Mesothelial cell of epicardium (in vitro differentiated cells): ENCODE measurements around the gene HOMER2. TPM values are rescaled to one million over a fixed set of nuclear protein-coding genes. Genes with fewer than 3 reads are reported as not detected.

ENCODE experiments used
- DNase-seq, 2 experiments: peaks; one replicate each; pipeline ENCODE4 v3.0.0; 2021; ENCODE audit warnings: low spot score in 2 of 2; ENCODE audit not compliant: unreplicated experiment in 2 of 2
- H3K27ac Mint-ChIP-seq: 2 replicates; pipeline ENCODE4 v1.8.0; 2021; ENCODE audit warnings: mixed read lengths
- H3K27me3 Mint-ChIP-seq: 2 replicates; pipeline ENCODE4 v1.8.0; 2021; ENCODE audit warnings: low read depth, mixed read lengths
- H3K36me3 Mint-ChIP-seq: 2 replicates; pipeline ENCODE4 v1.8.0; 2021; ENCODE audit warnings: mixed read lengths
- H3K4me1 Mint-ChIP-seq: 2 replicates; pipeline ENCODE4 v1.8.0; 2021; ENCODE audit warnings: mixed read lengths
- H3K4me3 Mint-ChIP-seq: 2 replicates; pipeline ENCODE4 v1.8.0; 2021; ENCODE audit warnings: mild to moderate bottlenecking, moderate library complexity, mixed read lengths
- H3K9me3 Mint-ChIP-seq: 2 replicates; pipeline ENCODE4 v1.8.0; 2021; ENCODE audit warnings: mixed read lengths
- total RNA-seq: library from RNA; stranded (reverse); gene quantifications from 3 replicates; pipeline ENCODE4 v1.2.1, GENCODE V29; 2021
- TF ChIP-seq, protein P1 (sequence below): fragments of 200-600 bp; sonication (generic); IDR thresholded peaks from one replicate; pipeline ENCODE4 v1.5.0; 2021; ENCODE audit warnings: antibody characterized with exemption; ENCODE audit not compliant: unreplicated experiment

Gene HOMER2
- total RNA-seq, 1 donor from 2014 or later = 15.9 TPM

DNA sequence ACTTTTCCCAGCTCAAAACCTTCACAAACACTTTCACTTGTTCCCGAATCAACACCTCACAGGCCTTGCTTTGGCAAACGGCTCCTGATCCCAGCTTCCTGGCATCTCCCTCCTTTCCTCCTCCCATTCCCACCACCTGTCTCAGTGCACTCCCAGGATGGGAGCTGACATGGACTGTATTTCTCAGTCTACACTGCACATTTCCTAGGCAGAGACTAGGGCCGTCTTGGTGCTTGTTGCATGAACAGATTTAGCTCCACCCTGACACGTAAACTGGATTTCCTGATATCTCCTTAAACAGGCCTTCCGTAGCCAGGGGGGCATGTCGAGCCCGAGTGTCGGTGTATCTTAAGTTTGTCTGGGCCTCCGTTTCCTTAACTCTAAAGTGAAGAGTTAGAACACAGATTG, 143.9 kb downstream of the HOMER2 start:
- Mint-ChIP-seq H3K27me3 (peaks cover 1% of the 10 kb centered on the region), H3K9me3 (no peaks in the 10 kb centered on the region), H3K36me3 (no peaks in the 10 kb centered on the region), H3K4me3 (no peak overlapping the region), H3K4me1 (peaks cover 26% of the 10 kb centered on the region), H3K27ac (peak overlapping the region; percentile 90)
- TF ChIP-seq, protein P1, sequence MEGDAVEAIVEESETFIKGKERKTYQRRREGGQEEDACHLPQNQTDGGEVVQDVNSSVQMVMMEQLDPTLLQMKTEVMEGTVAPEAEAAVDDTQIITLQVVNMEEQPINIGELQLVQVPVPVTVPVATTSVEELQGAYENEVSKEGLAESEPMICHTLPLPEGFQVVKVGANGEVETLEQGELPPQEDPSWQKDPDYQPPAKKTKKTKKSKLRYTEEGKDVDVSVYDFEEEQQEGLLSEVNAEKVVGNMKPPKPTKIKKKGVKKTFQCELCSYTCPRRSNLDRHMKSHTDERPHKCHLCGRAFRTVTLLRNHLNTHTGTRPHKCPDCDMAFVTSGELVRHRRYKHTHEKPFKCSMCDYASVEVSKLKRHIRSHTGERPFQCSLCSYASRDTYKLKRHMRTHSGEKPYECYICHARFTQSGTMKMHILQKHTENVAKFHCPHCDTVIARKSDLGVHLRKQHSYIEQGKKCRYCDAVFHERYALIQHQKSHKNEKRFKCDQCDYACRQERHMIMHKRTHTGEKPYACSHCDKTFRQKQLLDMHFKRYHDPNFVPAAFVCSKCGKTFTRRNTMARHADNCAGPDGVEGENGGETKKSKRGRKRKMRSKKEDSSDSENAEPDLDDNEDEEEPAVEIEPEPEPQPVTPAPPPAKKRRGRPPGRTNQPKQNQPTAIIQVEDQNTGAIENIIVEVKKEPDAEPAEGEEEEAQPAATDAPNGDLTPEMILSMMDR = no peak
- DNase-seq = no peak

DNA sequence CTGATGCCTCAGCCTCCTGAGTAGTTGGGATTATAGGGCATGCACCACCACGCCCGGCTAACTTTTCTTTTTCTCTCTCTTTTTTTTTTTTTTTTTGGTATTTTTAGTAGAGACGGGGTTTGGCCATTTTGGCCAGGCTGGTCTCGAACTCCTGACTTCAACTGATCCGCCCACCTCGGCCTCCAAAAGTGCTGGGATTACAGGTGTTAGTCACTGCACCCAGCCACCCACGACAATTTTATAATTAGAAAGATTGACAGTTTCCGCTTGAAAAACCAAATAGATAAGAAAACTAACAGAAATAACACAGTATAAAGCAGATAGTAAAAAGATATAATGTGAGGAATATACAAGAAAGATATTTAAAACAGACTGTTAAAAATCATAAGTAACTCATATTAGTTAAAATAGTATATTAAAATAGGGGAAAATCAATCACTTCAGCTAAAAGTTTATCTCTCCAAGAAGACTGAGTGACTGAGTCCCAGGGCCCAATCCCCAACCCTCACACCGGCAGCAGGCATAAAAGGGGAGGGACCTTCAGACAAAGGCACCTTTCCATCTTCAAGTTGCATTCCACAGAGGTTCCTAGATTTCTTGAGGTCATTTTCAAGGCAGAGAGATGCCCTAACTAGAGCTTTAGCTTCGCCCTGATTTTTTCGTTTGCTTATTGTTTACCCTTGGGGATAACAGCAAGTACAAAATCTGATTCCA, 144.4 kb downstream of the HOMER2 start:
- Mint-ChIP-seq H3K27ac (no peak overlapping the region), H3K4me1 (peaks cover 26% of the 10 kb centered on the region), H3K36me3 (no peaks in the 10 kb centered on the region), H3K27me3 (peaks cover 7% of the 10 kb centered on the region), H3K4me3 (no peak overlapping the region), H3K9me3 (no peaks in the 10 kb centered on the region)
- TF ChIP-seq, protein P1 = no peak
- no peak for DNase-seq

DNA sequence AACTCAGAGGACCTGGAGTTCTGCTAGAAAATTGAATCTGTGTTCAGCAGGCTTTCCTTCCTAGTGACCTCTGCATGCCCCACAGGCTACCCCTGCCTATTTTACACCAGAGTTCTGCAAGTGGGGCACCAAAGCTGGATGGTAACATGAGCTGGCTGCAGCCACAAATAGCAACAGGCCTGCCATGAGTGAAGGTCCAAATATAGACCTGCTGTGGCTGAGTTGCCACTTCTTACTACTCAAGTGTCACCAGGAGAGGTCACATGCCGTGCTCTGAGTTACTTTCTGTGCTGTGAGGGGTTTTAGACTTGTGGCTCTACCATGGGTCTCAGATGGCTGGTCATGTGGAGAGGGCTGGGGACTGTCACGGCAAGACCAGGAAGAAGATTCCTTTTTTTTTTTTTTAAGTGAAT, 146.5 kb downstream of the HOMER2 start, which contains the start of gene FSD2:
FSD2 (minus strand) TSS at position 76 of the 413 bp plus-strand sequence. CDS start 18,679 bp downstream, outside the sequence.
- TF ChIP-seq, protein P1 = no peak
- Mint-ChIP-seq H3K4me1 (peaks cover 14% of the 10 kb centered on the region), H3K9me3 (no peaks in the 10 kb centered on the region), H3K36me3 (no peaks in the 10 kb centered on the region), H3K27ac (no peak within 1 kb of the TSS), H3K4me3 (no peak within 1 kb of the TSS), H3K27me3 (peaks cover 23% of the 10 kb centered on the region)
- DNase-seq = no peak

DNA sequence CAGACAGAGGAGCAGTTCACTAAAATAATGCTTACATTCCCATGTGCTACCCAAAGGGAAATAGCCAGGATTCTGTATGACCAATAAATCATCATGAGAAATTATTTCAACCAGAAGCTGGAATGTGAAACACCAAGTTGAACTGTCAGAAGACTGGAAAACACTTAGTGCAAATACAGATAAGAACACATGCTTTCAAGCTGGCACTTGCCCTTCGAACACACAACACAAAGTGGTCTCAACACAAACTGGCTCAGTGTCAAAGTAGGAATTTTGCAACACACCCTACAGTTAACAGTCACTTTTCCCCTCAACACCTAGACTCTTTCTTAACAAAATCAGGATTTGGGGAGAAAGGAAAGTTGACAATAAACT, 148.0 kb downstream of the HOMER2 start:
- H3K9me3 Mint-ChIP-seq = no peaks in the 10 kb centered on the region
- H3K36me3 Mint-ChIP-seq = no peaks in the 10 kb centered on the region
- no peak overlapping the region for H3K27ac Mint-ChIP-seq
- TF ChIP-seq, protein P1 = no peak
- DNase-seq = no peak
- H3K4me1 Mint-ChIP-seq = peaks cover 11% of the 10 kb centered on the region
- H3K4me3 Mint-ChIP-seq = no peak overlapping the region
- H3K27me3 Mint-ChIP-seq = peaks cover 35% of the 10 kb centered on the region

DNA sequence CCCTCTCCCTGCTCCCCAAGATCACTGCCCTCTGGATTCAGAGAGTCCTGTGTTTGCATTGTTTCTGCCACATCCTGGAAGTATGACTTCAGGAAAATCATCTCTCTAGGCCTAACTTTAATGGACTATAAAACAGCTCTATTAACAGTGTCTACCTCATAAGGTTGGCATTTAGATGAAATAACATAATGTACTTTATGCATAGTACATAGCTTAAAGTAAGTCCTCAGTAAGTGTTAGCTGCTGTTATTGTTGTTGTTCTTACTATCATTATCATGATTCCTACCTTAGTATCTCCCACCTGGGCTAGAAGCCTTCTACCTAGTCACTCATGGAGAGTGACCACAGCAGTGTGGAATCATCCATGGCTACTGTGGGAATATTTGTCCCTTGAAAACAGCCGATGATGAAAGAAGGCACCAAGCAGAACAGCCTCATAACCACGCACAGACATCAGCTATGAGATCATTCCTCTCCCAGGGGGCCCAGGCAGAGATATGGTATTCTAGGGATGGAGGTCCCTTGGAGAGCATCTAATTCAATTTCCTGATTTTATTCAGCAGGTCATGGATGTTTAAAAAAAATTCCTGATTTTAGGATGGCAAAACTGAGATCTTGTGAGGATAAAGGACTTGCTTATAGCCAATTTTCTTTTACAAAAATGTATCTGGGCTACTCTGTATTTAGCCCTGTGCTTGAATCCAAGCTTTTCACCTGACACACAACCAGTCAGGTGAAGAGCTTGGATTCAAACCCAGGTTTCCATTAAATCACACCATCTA, 148.5 kb downstream of the HOMER2 start:
- H3K4me3 Mint-ChIP-seq = no peak overlapping the region

More for the DNA sequence above, 148.5 kb downstream of the HOMER2 start:
- DNase-seq = no peak
- Mint-ChIP-seq H3K27me3 (peaks cover 41% of the 10 kb centered on the region), H3K36me3 (no peaks in the 10 kb centered on the region), H3K4me1 (peaks cover 9% of the 10 kb centered on the region), H3K27ac (peak overlapping the region; percentile 23), H3K9me3 (no peaks in the 10 kb centered on the region)
- TF ChIP-seq, protein P1 = no peak
